Stimulated activated CD8-positive, alpha-beta memory T cell treated with anti-CD3 and anti-CD28 coated beads, Interleukin-7, amount 100 ng/mL, for 48 hours (primary cell): ENCODE results near the gene TSC22D1.

Experiments used
- DNase-seq, 2 donors: peaks; one replicate each; pipeline ENCODE4 v3.0.0-alpha.2; 2020; ENCODE audit warnings: low read depth in 1 of 2; ENCODE audit errors: extremely low read depth in 1 of 2

TSC22D1 gene

GRCh38 chr13:44388427-44389059 is 187.6 kb downstream of the TSC22D1 start:
- DNase-seq: no peak

- DNase-seq: no peak
These were observed 189.1 kb downstream of the TSC22D1 start for GRCh38 chr13:44386913-44387556.

- DNase-seq: no peak
These were observed 190.3 kb downstream of the TSC22D1 start for GRCh38 chr13:44385847-44386246.

GRCh38 chr13:44385401-44385800 is 190.7 kb downstream of the TSC22D1 start:
- no peak for DNase-seq

GRCh38 chr13:44384778-44385177 is 191.4 kb downstream of the TSC22D1 start:
- DNase-seq: no peak

GRCh38 chr13:44383945-44384344 is 192.2 kb downstream of the TSC22D1 start:
- DNase-seq: no peak

GRCh38 chr13:44382635-44383145 is 193.4 kb downstream of the TSC22D1 start:
- DNase-seq: no peak
